ENCODE data around the gene ACP7. TPM values are rescaled to one million over a fixed set of nuclear protein-coding genes. Genes with fewer than 3 reads are reported as not detected.
A peak's percentile ranks its signal among the peaks of the same experiment; 100 is the strongest.

The ACP7 gene
- total and polyA plus RNA-seq, 8 donors, result 0.09 to 0.42 (median 0.11) TPM; not detected in 5

DNA sequence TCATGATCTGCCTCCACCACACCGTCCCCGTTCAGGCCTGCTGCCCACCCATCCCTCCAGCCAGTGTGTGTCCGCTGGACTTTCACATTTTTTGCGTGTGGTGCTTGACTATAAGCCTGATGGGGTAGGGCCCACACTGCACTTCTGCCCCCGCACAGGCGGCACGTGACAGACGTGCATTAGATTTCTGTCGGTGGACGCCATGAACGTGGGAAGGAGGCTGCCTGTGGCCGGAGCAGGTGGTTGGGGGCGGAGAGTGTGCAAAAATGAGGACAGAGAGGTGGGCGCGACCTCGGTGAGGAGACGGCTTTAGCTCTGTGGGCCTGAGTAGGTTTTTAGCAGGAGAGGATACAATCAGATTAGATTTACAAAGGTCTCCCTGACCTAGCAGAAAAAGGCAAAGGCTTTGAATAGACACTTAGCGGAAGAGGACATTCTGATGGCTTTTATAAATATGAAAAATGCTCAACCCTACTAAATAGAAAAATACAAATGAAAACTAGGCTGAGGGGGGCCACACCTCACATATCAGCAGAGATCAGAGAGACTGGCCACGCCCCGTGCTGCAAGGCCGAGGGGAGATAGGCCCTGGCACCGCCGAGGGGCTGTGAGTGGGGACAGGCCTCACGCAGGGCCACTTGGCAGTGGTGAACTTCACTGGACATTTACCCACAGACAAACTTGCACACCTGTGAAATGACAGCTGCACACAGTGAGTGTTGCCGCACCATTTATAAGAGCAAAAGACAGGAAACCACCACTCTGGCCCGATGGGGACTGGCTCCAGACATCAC is 66.8 kb downstream of the ACP7 start:
- peak in 2 of 6 donors; percentile 20 to 42 for DNase-seq
- intact Hi-C loops (cut with DNase I), result no loop called here
- ATAC-seq, result no peak
- 65 to 81% methylated on average over 26 of the region's 26 CpGs for WGBS, 2 donors
- Histone ChIP-seq H3K4me1 (peaks cover 22 to 29% (median 27%) of the 10 kb centered on the region in 3 donors), H3K4me3 (no peak overlapping the region), H3K27me3 (no peaks in the 10 kb centered on the region), H3K27ac (no peak overlapping the region), H3K9me3 (no peaks in the 10 kb centered on the region), H3K36me3 (no peaks in the 10 kb centered on the region)
- no peak for FAIRE-seq
- TF ChIP-seq, protein P1, sequence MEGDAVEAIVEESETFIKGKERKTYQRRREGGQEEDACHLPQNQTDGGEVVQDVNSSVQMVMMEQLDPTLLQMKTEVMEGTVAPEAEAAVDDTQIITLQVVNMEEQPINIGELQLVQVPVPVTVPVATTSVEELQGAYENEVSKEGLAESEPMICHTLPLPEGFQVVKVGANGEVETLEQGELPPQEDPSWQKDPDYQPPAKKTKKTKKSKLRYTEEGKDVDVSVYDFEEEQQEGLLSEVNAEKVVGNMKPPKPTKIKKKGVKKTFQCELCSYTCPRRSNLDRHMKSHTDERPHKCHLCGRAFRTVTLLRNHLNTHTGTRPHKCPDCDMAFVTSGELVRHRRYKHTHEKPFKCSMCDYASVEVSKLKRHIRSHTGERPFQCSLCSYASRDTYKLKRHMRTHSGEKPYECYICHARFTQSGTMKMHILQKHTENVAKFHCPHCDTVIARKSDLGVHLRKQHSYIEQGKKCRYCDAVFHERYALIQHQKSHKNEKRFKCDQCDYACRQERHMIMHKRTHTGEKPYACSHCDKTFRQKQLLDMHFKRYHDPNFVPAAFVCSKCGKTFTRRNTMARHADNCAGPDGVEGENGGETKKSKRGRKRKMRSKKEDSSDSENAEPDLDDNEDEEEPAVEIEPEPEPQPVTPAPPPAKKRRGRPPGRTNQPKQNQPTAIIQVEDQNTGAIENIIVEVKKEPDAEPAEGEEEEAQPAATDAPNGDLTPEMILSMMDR (IDR thresholded peaks at IDR 0.05), result no peak

DNA sequence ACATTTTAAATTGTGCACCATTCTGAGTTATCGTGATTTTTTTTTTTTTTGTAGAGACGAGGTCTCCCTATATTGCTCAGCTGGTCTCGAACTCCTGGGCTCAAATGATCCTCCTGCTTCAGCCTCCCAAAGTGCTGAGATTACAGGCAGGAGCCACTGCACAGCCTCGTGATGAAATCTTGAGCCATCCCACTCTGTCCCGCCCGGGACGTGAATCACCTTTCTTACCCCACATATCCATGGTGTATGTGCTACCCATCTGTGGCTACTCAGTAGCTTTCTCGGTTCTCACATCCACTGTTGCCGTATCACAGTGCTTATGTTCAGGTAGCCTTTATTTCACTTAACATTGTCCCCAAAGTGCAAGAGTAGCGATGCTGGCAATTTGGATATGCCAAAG is 67.9 kb downstream of the ACP7 start:
- DNase-seq, result no peak
- no peak overlapping the region for H3K4me3 ChIP-seq
- H3K27me3 ChIP-seq, result no peaks in the 10 kb centered on the region
- peaks cover 32 to 35% (median 33%) of the 10 kb centered on the region in 3 donors for H3K4me1 ChIP-seq
- FAIRE-seq, result no peak
- intact Hi-C loops (cut with DNase I), result no loop called here
- no peaks in the 10 kb centered on the region for H3K36me3 ChIP-seq
- H3K27ac ChIP-seq, result no peak overlapping the region
- no peak for ATAC-seq
- no peaks in the 10 kb centered on the region for H3K9me3 ChIP-seq
- TF ChIP-seq, protein P1 (IDR thresholded peaks at IDR 0.05), result no peak
- 94 to 95% methylated on average over 10 of the region's 10 CpGs for WGBS, 2 donors

DNA sequence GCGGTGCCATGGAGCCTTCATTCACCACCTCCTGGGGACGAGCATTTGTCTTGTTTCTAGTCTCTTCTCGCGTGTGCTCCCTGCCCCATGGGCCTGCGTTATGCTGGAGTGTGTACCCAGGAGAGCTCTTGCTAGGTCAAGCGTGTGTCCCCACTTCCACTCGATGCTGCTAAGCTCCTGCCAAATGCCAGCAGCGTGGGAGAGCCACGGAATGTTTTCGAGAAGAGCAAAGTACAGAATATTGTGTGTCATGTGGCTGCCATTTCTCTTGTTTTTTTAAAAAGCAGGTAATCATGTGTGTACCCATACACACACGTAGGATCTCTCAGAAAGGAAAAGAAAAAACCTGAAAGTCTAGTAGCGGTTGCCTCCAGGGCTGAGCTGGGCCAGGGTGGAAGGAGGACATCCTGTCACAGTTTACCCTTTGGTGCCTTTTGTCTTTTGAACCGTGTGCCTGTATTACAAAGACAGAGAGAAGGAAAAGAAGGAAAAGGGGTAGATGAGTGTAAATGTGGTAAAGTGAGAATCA is 70.0 kb downstream of the ACP7 start:
- Histone ChIP-seq H3K4me1 (peaks cover 32 to 39% (median 38%) of the 10 kb centered on the region in 3 donors), H3K27ac (peak overlapping the region in 3 of 4 donors; percentile 69 to 78 (median 74)), H3K4me3 (no peak overlapping the region), H3K36me3 (no peaks in the 10 kb centered on the region), H3K27me3 (no peaks in the 10 kb centered on the region), H3K9me3 (no peaks in the 10 kb centered on the region)
- DNase-seq, result peak in 1 of 6 donors; percentile 17
- intact Hi-C loops (cut with DNase I), result no loop called here
- 37 to 41% methylated on average over 13 of the region's 13 CpGs for WGBS, 2 donors
- FAIRE-seq, result no peak
- TF ChIP-seq, protein P1 (IDR thresholded peaks at IDR 0.05), result no peak
- no peak for ATAC-seq

DNA sequence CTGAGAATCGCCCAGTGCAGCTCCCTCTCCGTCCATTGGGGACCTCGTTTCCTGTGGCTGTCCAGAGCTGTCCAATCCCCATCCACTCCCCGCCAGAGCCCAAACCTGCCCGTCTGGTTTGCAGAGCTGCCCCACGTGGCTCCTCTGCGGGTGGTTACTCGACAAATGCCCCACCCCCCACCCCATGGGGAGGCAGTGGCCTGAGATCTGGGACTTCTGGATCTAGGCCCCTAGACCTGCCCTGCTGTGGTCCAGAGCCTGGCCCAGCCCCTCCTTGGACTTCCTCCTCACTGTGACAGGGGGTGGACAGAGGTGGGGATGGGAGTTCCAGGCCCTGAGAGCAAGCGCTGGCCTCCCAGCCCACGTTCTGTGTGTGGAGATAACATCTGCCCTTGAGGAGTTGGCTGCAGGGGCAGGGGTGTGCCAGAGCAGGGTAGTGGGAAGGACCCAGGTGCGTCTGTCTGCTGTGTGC is 70.5 kb downstream of the ACP7 start:
- peak; percentile 83 to 94 (median 89) for DNase-seq
- H3K27me3 ChIP-seq, result no peaks in the 10 kb centered on the region
- peaks cover 32 to 39% (median 38%) of the 10 kb centered on the region in 3 donors for H3K4me1 ChIP-seq
- peak; percentile 78 to 86 (median 84) for ATAC-seq
- FAIRE-seq, result no peak
- peak overlapping the region; percentile 69 to 78 (median 72) for H3K27ac ChIP-seq
- TF ChIP-seq, protein P1 (IDR thresholded peaks at IDR 0.05), result no peak
- intact Hi-C loops (cut with DNase I), result no loop called here
- H3K36me3 ChIP-seq, result no peaks in the 10 kb centered on the region
- no peak overlapping the region for H3K4me3 ChIP-seq
- 11 to 12% methylated on average over 11 of the region's 11 CpGs for WGBS, 2 donors
- no peaks in the 10 kb centered on the region for H3K9me3 ChIP-seq
